Astrocyte (in vitro differentiated cells and primary cell): ENCODE measurements around the gene CHMP1B.

Experiments used
- EZH2 ChIP-seq: IDR thresholded peaks from 2 replicates; pipeline ENCODE4 v1.6.1; 2012; ENCODE audit warnings: mild to moderate bottlenecking, low read length, inconsistent platforms; ENCODE audit not compliant: insufficient read depth
- TF ChIP-seq, protein P1 (sequence below): IDR thresholded peaks from 2 replicates; pipeline ENCODE4 v1.5.1; 2011; ENCODE audit warnings: low read depth, mild to moderate bottlenecking, inconsistent platforms, low read length, moderate library complexity; ENCODE audit not compliant: insufficient read depth

DNA sequence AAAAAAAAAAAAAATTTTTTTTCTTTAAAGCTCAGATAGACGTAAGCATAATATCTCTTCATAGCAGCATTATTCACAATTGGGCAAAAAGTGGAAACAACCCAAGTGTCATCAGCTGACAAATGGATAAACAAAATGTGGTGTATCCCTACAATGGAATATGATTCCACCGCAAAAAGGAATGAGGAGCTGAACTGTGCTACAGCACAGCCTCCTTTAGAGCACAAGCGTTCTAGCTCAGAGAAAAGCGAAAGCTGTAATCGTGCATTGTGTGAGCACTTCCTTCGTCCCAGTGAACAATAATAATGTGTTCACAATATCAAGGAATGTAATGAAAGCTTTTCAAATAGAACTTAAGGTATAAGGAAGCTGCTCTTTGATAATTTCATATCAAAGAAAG lies 11.7 kb upstream of the CHMP1B start:
- TF ChIP-seq, protein P1, sequence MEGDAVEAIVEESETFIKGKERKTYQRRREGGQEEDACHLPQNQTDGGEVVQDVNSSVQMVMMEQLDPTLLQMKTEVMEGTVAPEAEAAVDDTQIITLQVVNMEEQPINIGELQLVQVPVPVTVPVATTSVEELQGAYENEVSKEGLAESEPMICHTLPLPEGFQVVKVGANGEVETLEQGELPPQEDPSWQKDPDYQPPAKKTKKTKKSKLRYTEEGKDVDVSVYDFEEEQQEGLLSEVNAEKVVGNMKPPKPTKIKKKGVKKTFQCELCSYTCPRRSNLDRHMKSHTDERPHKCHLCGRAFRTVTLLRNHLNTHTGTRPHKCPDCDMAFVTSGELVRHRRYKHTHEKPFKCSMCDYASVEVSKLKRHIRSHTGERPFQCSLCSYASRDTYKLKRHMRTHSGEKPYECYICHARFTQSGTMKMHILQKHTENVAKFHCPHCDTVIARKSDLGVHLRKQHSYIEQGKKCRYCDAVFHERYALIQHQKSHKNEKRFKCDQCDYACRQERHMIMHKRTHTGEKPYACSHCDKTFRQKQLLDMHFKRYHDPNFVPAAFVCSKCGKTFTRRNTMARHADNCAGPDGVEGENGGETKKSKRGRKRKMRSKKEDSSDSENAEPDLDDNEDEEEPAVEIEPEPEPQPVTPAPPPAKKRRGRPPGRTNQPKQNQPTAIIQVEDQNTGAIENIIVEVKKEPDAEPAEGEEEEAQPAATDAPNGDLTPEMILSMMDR, result no peak
- no peak for TF ChIP-seq EZH2
